ENCODE measurements around the gene ZBTB16.

ZBTB16 gene

DNA sequence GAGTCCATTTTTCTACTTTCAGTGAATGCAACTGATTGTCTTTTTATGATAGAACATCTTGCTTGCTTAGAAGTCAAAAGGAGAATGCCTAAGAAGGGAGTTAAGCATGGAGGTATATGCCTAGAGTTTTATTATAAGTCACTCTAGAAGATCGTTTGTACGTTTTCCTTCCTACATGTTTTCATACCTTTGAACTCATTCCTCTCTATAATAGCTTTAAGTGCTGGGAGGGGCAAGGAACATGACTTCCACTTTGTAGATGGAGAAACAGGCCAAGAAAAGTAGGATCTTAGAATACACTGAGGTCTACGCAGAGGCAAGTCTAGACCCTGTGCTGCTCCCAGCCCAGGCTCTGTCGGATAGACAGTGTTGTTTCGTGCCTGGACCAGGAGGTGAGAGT, 114.3 kb downstream of the ZBTB16 start:
- no peak for DNase-seq (ENCODE audit: insufficient read length, low spot score)
- FAIRE-seq = no peak
- no peak for TF ChIP-seq CTCF (IDR thresholded peaks at IDR 0.05; ENCODE audit: insufficient read depth, missing control alignments)

GRCh38 chr11:114174712-114175495, 115.4 kb downstream of the ZBTB16 start:
- FAIRE-seq (no peak), DNase-seq (ENCODE audit: insufficient read length, low spot score) (no peak)
- no peak for TF ChIP-seq CTCF (IDR thresholded peaks at IDR 0.05; ENCODE audit: insufficient read depth, missing control alignments)

DNA sequence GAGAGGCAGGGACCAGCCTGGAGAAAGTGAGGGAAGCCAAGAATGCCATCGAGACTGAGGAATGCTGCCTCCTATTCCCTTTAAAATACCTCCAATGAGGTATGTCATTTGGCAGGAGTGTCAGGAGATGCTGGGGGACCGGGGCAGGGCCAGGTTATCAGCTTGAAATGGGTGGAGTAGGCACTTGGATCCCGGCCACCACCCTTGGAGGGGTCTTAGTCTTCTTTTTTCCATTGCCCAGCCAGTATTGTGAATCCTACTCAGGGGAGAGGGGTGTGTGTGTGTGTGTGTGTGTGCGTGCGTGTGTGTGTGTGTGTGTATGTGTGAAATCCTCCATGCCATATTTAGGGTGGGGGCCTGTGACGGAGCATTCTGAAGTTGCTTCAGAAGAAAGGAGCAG, 116.2 kb downstream of the ZBTB16 start:
- no peak for TF ChIP-seq CTCF (IDR thresholded peaks at IDR 0.05; ENCODE audit: insufficient read depth, missing control alignments)
- FAIRE-seq = no peak
- no peak for DNase-seq (ENCODE audit: insufficient read length, low spot score)

DNA sequence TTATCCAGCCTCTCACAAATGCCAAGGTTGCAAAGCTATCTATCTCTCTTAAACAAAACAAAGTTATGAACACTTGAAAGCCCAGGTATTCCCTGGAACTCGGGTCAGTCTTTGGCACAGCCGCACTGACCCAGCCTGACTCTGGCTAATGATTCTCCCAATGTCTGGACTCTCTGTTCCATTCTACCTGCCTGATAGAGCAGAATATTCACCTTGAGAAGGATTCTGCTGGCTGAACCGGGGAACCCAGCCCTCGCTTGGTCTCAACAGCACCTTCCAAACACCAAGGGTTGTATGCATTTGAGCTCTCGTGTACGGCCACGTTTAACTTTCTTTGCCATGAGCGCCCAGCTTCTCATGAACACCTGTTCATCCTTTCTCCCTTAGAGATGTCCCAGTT, 116.8 kb downstream of the ZBTB16 start:
- no peak for TF ChIP-seq CTCF (IDR thresholded peaks at IDR 0.05; ENCODE audit: insufficient read depth, missing control alignments)
- no peak for FAIRE-seq
- DNase-seq (ENCODE audit: insufficient read length, low spot score) = no peak

DNA sequence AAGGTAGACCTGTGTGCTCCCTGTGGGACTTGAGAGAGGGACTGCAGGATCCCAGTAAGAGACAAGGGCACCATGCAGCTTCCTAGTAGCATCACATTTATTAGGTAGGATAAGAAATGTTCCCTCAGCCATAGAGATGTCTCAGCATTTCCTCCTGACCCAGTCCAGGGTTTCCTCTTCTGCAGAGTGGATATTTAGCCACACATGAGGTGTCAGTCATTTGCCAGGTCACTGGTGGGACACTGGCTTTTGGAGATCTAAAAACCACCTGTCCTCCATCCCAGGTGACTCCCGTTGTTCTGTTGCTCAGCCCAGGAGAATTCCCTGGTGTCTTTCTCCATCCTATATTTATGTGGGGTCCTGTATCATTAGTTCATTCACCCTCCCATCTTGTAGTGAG, 119.1 kb downstream of the ZBTB16 start:
- FAIRE-seq = no peak

GRCh38 chr11:114179234-114179941, 119.9 kb downstream of the ZBTB16 start:
- FAIRE-seq (no peak), DNase-seq (ENCODE audit: insufficient read length, low spot score) (no peak)
- TF ChIP-seq CTCF (IDR thresholded peaks at IDR 0.05; ENCODE audit: insufficient read depth, missing control alignments) = no peak

More for the DNA sequence above, 119.1 kb downstream of the ZBTB16 start:
- TF ChIP-seq CTCF (IDR thresholded peaks at IDR 0.05; ENCODE audit: insufficient read depth, missing control alignments) = no peak
- DNase-seq (ENCODE audit: insufficient read length, low spot score) = no peak

All from D721Med (cell line).